Ovary (tissue), 9 donors: ENCODE results near the gene PELI3. TPM values are rescaled to one million over a fixed set of nuclear protein-coding genes. Genes with fewer than 3 reads are reported as not detected.
"Not testable (repeated sequence)": the region's sequence is repeated elsewhere in the genome, so short reads cannot be mapped to it uniquely, and the experiment has no call there.

Experiments used
- DNase-seq, 5 donors: peaks; one replicate each; pipeline ENCODE4 v3.0.0-alpha.2; 2019 to 2020
- H3K27ac ChIP-seq, 2 donors: fragments of 200-600 bp; one replicate each; pipeline versions ENCODE4 v1.5.1 to v1.8.0; 2019 to 2022
- H3K27me3 ChIP-seq: fragments of 200-600 bp; one replicate; pipeline ENCODE4 v1.8.0; 2022
- H3K36me3 ChIP-seq: fragments of 200-600 bp; sonication (generic); one replicate; pipeline ENCODE4 v1.5.1; 2019
- H3K4me1 ChIP-seq: one replicate; pipeline ENCODE4 v1.8.1; 2013; ENCODE audit warnings: mild to moderate bottlenecking, moderate library complexity; ENCODE audit not compliant: insufficient read depth
- H3K4me3 ChIP-seq: fragments of 200-600 bp; sonication (generic); one replicate; pipeline ENCODE4 v1.5.1; 2017
- H3K9me3 ChIP-seq, 2 donors: fragments of 200-600 bp in 1 of 2; sonication (generic) in 1 of 2; one replicate each; pipeline versions ENCODE4 v1.5.1 to v1.8.1; 2013 to 2019; ENCODE audit warnings: mild to moderate bottlenecking in 1 of 2, moderate library complexity in 1 of 2
- EP300 ChIP-seq: sonication (generic); formaldehyde crosslinking; IDR thresholded peaks from one replicate; pipeline ENCODE4 v1.6.1; 2017; ENCODE audit warnings: antibody characterized with exemption
- POLR2A ChIP-seq: fragments of 450-650 bp; IDR thresholded peaks from one replicate; pipeline ENCODE4 v1.6.1; 2017; ENCODE audit warnings: antibody characterized with exemption, mild to moderate bottlenecking, moderate library complexity
- WGBS, 3 donors: extraction: QIAGEN DNeasy Blood & Tissue Kit in 1 of 3; methylation state at CpG; one replicate each; pipeline versions ENCODE4 v1.1.5 to v1.1.7; 2013 to 2017; 5-methylcytosine and 5-hydroxymethylcytosine counted together
- intact Hi-C, 4 donors: fragments of 100-400 bp; cut with DNase I; formaldehyde crosslinking; loops; one replicate each; pipeline versions ENCODE4 v1.11.0 to v1.15.1; 2022 to 2023
- polyA plus RNA-seq, 2 donors: library from polyadenylated mRNA; stranded (reverse); fragments of 200-250 nt in 1 of 2; fragments of 350-450 nt in 1 of 2; fragmentation: Illumina TruSeq in 1 of 2; extraction: RNeasy Lipid Tissue Mini Kit (QIAGEN cat#74804) in 1 of 2; gene quantifications; one replicate each; pipeline ENCODE4 v1.2.3, GENCODE V29; 2013 to 2014
- total RNA-seq, 7 donors: library from RNA; depleted of rRNA in 2 of 7; stranded (reverse); fragments of >200 nt in 2 of 7; fragmentation: NEBNext Ultra II Directional in 3 of 7; extraction: Animal tissue kit (Norgen Biotek cat#: 25700) in 3 of 7; gene quantifications; one replicate each; pipeline versions ENCODE4 v1.1.0 to v1.2.4, GENCODE V29; 2016 to 2023
- TF ChIP-seq, protein P1 (sequence below), 3 donors: fragments of 450-650 bp in 2 of 3; fragments of 200-600 bp in 1 of 3; IDR thresholded peaks; one replicate each; pipeline versions ENCODE4 v1.5.1 to v1.8.0; 2016 to 2022; ENCODE audit warnings: antibody characterized with exemption in 3 of 3, mild to moderate bottlenecking in 1 of 3
- donor health status: DM: no; HTN: no; CAD: no; lungs with moderate emphysema.
- donor health status: DM: no; HTN: no; CAD: no.
- donor health status: Bipolar disorder and iron deficiency.
- donor health status: DM: yes; HTN: yes; CAD: no.
- donor health status: DM: no; HTN: no; CAD: no.
- donor health status: DM: yes; HTN: yes; CAD: no.

PELI3 gene
- total and polyA plus RNA-seq, 9 donors = 7.6 to 29.6 (median 20.5) TPM

DNA sequence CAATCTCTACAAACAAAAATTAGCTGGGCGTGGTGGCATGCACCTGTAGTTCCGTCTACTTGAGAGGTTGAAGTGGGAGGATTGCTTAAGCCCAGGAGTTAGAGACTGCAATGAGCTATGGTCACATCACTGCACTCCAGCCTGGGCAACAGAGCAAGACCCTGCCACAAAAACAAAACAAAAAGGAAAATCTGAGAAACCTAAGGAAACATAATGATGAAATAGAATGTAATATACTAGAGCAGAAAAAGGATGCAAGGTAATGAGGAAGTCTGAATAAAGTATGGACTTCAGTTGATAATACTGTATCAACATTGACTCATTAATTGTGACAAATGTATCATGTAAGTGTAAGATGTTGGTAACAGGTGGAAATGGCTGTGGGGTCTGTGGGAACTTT, 37.8 kb upstream of the PELI3 start:
- TF ChIP-seq EP300 = no peak
- TF ChIP-seq, protein P1, sequence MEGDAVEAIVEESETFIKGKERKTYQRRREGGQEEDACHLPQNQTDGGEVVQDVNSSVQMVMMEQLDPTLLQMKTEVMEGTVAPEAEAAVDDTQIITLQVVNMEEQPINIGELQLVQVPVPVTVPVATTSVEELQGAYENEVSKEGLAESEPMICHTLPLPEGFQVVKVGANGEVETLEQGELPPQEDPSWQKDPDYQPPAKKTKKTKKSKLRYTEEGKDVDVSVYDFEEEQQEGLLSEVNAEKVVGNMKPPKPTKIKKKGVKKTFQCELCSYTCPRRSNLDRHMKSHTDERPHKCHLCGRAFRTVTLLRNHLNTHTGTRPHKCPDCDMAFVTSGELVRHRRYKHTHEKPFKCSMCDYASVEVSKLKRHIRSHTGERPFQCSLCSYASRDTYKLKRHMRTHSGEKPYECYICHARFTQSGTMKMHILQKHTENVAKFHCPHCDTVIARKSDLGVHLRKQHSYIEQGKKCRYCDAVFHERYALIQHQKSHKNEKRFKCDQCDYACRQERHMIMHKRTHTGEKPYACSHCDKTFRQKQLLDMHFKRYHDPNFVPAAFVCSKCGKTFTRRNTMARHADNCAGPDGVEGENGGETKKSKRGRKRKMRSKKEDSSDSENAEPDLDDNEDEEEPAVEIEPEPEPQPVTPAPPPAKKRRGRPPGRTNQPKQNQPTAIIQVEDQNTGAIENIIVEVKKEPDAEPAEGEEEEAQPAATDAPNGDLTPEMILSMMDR (IDR thresholded peaks at IDR 0.05) = no peak
- TF ChIP-seq POLR2A = no peak
- DNase-seq = no peak
- no peak overlapping the region for H3K27ac ChIP-seq
- H3K36me3 ChIP-seq = no peaks in the 10 kb centered on the region
- H3K4me3 ChIP-seq = no peak overlapping the region
- no peaks in the 10 kb centered on the region for H3K4me1 ChIP-seq
- WGBS, 3 donors = 90 to 91% (median 90%) methylated on average over 2 of the region's 2 CpGs
- no peaks in the 10 kb centered on the region for H3K27me3 ChIP-seq
- no peaks in the 10 kb centered on the region for H3K9me3 ChIP-seq
- intact Hi-C loops = no loop called here

DNA sequence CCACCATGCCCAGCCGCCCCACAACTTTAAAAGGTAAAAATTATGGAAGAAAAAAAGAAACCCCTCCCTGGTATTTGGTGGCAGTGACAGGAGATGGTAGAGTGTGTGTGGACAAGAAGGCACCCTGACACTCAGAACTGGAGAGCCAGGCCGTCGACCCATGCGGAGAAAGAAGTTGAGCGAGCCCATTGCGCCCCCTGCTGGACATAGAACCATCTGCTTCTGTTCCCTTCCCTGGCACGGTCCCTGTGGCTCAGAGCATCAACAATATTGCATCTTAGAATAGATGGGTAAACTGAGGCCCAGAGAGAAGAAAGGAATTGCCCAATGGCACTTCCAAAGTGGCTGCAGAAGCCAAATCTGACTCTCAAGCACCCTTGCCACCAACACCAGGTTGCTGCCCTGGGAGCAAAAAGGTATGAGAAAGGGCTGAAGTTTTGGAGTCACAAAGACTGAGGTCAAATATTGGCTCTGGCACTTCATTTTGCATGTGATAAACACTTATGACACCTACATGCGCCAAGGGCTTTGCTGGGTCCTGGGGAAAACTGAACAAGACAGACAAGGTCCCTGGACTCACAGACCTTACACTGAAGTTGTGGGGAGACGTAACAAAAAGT, 36.6 kb upstream of the PELI3 start:
- Histone ChIP-seq H3K9me3 (no peaks in the 10 kb centered on the region), H3K27me3 (no peaks in the 10 kb centered on the region), H3K4me1 (no peaks in the 10 kb centered on the region), H3K4me3 (no peak overlapping the region), H3K36me3 (no peaks in the 10 kb centered on the region), H3K27ac (no peak overlapping the region)
- no peak for TF ChIP-seq POLR2A
- TF ChIP-seq, protein P1 (IDR thresholded peaks at IDR 0.05) = peak in 2 of 3 donors; percentile 43
- intact Hi-C loops = no loop called here
- 27 to 29% (median 28%) methylated on average over 9 of the region's 9 CpGs for WGBS, 3 donors
- DNase-seq = peak; percentile 46 to 74 (median 66)

DNA sequence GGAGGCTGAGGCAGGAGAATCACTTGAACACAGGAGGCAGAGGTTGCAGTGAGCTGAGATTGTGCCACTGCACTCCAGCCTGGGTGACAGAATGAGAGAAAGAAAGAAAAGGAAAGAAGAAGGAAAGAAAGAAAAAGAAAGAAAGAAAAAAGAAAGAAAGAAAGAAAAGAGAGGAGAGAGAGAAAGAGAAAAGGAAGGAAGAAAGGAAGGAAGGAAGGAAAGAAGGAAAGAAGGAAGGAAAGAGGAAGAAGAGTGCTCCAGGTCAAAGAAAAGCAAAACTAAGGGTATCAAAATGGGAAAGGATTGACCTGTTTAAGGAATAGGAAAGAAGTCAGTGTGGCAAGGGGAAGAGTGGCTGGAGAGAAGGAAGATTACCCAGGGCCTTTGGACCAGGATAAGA, 35.4 kb upstream of the PELI3 start:
- H3K36me3 ChIP-seq, H3K27me3 ChIP-seq, H3K27ac ChIP-seq, H3K9me3 ChIP-seq, DNase-seq, H3K4me3 ChIP-seq, H3K4me1 ChIP-seq, intact Hi-C loops: not testable (repeated sequence)

DNA sequence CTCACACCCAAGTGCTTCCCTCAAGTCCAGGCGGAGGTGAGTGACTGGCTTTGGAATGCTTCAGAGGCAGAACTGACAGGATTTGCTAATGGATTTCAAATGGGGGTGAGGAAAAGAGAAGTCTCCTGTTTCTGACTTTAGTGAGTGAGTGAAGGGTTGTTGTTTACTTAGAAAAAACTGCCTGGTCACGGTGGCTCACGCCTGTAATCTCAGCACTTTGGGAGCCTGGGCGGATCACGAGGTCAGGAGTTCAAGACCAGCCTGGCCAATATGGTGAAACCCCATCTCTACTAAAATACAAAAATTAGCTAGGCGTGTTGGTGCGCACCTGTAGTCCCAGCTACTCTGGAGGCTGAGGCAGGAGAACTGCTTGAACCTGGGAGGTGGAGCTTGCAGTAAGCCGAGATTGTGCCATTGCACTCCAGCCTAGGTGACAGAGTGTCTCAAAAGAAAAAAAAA, 34.8 kb upstream of the PELI3 start:
- H3K36me3 ChIP-seq, DNase-seq, H3K4me3 ChIP-seq, H3K4me1 ChIP-seq, H3K9me3 ChIP-seq, H3K27ac ChIP-seq, intact Hi-C loops, H3K27me3 ChIP-seq: not testable (repeated sequence)
- 79 to 83% (median 80%) methylated on average over 8 of the region's 8 CpGs for WGBS, 3 donors

DNA sequence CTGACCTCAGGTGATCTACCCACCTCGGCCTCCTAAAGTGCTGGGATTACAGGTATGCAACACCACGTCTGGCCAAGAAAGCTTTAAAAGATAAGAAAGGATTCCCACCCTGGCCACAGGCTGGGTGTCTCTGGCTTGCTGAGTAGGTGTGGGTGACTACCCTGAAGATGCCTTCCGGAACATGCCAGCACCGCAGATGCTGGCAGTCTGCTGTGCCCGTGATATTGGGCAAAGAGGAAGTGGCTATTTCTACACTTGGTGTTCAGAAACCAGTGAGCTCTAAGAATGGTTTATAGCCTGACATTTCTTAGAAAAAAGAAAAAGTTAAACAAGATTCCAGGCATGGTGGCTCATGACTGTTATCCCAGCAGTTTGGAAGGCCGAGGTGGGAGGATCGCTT, 34.1 kb upstream of the PELI3 start:
- no peak overlapping the region for H3K27ac ChIP-seq
- H3K27me3 ChIP-seq = no peaks in the 10 kb centered on the region
- no peaks in the 10 kb centered on the region for H3K36me3 ChIP-seq
- no peaks in the 10 kb centered on the region for H3K4me1 ChIP-seq
- TF ChIP-seq POLR2A (no peak), EP300 (no peak)
- TF ChIP-seq, protein P1 (IDR thresholded peaks at IDR 0.05) = no peak
- intact Hi-C loops = no loop called here
- H3K4me3 ChIP-seq = no peak overlapping the region
- WGBS, 3 donors = 89 to 94% (median 90%) methylated on average over 7 of the region's 7 CpGs
- no peak for DNase-seq
- no peaks in the 10 kb centered on the region for H3K9me3 ChIP-seq
